GM19328 (cell line): ENCODE results near the gene ABCD3.
"Not testable (repeated sequence)": the region's sequence is repeated elsewhere in the genome, so short reads cannot be mapped to it uniquely, and the experiment has no call there.

Source experiments
- ATAC-seq: cut with Tn5 transposase; IDR thresholded peaks from one replicate; pipeline ENCODE4 v1.9.1; 2021; ENCODE audit warnings: mild to moderate bottlenecking, moderate library complexity; ENCODE audit not compliant: unreplicated experiment

The ABCD3 gene

DNA sequence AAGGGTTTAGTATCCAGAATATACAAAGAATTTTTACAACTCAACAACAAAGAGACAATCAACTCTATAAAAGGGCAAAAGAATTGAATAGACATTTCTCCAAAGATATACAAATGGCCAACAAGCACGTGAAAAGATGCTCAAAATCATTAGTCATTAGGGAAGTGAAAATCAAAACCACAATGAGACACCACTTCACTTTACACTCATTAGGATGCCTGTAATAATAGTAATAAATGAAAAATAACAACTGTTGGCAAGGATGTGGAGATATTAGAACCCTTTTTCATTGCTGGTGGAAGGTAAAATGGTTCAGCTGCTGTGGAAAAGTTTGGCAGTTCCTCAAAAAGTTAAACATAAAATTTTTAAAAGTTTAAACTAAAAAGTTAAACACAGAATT is 7.0 kb upstream of the ABCD3 start:
- ATAC-seq = peak; percentile 78

DNA sequence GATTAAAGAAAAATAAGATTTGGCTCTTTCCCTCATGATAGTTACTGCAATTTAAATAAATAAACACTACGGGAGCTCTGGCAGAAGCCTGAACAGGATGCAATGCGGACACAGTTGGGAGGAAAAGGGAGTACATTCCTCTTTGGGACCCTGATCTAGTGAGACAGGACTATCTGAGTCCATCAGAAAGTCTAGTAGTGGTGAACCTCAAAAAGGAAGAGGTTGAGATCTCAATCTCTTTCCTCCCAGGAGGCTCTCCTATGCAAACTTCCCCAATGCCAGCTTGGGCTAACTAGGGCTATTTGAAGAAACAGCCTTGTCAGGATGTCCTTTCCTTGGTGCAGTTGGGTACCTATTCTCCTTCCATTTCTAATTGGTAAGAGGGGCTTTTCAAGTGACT is 4.9 kb upstream of the ABCD3 start:
- no peak for ATAC-seq

DNA sequence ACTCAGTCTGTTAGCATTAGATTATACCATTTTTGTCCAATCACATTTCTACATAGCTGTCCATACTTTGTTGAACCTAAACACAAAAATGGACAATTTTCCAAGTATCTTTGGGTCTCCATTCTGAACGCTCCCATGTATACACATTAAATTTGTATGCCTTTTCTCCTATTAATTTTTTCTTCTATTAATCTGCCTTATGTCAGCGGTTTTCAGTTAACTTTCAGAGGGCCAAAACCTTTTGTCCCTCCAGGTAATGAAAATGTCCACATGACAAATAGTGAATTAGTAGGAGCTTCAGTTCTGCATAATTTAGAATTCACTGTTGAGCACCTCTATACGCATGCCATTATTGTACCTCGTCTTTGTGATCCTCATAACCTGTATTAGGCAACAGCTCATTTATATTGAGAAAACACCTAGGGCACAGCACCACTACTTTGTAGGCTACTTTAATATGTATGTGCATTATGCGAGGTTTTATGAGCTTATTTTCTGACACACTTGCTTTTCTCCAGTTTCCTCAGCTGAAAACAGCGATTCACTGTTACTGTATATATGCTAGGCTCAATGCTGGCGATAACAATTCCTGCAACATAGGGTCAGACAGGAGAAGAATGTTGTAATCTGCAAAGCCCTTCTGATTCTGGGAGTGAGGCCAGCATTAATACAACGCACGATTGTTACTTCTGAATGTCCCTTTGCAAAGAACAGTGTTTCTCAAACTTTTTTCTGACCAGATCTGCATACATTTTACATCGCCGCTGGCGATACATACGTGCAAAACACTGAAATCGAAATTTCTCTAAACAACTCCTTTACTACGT is 1.1 kb upstream of the ABCD3 start:
- no peak for ATAC-seq

DNA sequence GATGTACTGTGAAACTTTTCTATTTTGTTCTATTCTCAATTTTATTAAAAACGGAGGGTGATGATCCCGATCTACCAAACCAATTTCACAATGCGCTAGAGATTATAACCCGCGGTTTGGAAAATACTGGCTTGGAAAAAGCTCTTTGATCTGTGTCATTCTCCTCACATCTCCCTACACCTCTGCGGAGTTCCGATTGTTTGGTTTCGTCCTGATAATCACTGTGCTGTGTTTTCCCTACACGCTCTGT is 536 bp upstream of the ABCD3 start:
- ATAC-seq = no peak

DNA sequence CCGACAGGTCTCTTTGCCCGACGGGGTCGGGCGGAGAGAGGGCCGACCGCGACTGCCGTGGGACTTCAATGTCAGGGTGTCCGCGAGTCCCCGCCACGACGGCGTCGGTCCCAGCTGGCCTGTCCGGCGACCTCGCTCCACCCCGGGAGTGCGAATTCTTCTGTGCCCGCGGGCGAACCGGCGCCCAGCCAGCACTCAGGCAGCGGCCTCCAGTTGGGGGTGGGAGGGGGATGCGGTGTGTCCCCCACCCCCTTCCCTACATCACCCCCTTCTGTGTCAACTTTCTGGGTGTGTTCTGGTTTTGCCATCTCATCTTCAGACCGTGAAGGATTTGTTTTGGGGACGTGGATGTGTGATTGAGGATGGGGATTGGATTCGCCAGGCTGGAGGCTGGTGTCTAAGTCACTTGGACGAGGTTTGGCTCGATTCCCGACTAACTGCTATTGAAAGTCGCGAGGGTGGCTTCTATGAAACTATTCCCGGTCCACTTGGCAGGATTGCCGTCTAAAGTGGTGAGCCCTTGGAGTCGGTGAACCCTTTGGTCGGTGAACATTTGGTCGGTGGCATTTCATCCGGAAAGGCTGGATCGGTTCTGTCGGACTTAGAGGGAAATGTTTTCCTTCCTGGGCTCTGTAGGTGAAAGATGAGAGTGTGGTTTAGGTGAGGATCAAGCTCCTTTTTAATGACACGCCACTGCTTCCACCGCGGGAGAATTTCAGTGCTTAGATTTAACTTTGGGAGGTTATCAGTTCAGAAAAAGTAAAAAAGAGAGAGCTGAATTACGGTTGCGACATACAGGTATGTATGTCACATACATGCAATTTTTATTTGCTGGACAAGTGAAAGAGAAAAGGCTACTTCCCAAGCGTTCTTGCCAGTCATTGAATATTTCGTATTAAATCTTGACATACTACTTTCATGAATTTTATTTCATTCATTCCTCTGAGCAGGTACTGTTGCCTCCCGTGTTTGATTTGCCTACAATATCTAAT is 771 bp downstream of the ABCD3 start:
- peak; percentile 21 for ATAC-seq

DNA sequence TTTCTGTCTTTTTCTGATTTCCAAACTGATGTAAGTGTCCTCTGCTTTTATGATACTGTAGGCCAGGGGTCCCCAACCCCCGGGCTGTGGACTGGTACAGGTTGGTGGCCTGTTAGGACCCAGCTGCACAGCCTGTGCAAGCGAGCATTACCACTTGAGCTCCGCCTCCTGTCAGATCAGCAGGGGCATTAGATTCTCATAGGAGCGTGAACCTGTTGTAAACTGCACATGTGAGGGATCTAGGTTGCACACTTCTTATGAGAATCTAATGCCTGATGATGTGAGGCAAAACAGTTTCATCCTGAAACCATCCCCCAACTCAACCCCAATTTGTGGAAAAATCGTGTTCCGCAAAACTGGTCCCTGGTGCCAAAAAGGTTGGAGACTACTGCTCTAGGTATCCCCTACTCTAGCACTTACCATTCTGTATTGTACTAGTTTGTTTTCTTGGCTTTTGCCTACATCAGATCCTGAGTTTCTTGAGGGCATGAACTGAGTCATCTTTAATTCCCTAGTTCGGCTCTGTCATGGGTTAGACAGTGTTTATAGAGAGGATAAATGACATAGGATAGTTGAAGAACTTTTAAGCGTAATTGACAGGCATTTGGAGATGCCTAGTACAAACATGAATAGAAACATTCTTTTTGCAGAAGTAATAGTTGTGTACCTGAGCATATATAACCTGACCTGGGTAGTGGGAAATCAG is 4.1 kb downstream of the ABCD3 start:
- no peak for ATAC-seq

DNA sequence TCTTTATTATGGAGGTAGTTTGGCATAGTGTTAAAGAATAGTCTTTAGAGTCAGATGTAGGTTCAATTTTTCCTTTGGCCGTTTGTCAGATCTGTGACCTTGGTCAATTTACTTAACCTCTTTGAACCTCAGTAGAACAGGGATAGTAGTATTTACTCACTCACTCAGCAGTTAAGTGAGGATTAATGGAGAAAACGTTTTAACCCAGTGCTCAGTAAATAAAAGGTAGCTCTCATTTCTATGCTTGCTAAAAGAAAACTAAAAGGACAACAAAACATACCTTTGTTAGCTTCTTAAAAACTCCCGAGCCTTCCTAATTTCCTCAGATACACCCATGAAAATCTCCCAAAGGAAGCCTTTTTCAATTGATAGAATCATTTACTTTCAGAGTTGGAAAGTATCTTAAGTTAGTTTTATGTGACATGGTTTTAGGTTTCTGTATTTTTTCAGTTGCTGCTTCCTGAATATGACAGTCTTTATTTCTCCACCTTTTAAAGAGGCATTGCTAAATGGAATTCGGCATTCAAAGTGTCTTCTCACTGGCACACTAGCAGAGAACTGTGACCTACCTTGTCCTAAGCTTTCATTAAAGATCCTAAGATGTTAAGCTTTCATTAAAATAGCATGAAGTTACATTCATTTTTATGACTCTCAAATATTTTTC is 7.8 kb downstream of the ABCD3 start:
- no peak for ATAC-seq

DNA sequence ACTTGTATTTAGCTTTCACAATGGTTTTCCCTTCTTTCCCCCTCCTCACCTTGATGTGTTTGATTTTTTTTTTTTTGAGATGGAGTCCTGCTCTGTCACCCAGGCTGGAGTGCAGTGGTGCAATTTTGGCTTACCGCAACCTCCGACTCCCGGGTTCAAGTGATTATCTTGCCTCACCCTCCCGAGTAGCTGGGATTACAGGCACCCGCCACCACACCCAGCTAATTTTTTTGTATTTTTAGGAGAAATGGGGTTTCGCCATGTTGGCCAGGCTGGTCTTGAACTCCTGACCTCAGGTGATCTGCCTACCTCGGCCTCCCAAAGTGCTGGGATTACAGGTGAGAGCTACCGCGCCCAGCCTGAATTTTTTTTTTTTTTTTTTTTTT is 8.3 kb downstream of the ABCD3 start:
- ATAC-seq = not testable (repeated sequence)

DNA sequence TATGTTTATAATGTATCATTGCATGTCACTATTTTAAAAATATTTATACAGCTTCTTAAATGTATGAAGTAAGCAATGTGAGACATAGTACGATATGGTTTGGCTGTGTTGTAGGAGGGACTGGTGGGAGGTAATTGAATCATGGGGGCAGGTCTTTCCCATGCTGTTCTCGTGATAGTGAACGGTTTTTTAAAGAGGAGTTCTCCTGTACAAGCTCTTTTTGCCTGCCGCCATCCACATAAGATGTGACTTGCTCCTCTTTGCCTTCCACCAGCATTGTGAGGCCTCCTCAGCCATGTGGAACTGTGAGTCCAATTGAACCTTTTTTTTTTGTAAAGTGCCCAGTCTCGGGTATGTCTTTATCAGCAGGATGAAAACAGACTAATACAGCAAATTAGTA is 10.3 kb downstream of the ABCD3 start:
- no peak for ATAC-seq

DNA sequence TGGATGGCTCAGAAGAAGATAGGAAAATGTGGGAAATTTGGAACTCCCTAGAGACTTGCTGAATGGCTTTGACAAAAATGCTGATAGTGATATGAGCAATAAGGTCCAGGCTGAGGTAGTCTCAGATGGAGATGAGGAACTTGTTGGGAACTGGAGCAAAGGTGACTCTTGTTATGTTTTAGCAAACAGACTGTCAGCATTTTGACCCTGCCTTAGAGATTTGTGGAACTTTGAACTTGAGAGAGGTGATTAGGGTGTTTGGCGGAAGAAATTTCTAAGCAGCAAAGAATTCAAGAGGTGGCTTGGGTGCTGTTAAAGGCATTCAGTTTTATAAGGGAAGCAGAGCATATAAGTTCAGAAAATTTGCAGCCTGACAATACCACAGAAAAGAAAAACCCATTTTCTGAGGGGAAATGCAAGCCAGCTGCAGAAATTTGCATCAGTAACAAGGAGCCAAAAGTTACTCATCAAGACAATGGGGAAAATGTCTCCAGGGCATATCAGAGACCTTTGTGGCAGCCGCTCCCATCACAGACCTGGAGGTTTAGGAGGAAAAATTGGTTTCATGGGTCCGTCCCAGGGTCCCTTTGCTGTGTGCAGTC is 10.8 kb downstream of the ABCD3 start:
- ATAC-seq = not testable (repeated sequence)

DNA sequence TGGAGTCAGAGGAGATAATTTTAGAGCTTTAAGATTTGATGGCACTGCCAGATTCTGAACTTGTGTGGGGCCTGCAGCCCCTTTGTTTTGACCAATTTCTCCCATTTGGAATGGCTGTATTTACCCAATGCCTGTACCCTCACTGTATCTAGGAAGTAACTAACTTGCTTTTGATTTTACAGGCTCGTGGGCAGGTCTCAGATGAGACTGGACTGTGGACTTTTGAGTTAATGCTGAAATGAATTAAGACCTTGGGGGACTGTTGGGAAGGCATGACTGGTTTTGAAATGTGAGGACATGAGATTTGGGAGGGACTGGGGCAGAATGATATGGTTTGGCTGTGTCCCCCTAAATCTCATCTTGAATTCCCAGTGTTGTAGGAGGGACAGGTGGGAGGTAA is 11.9 kb downstream of the ABCD3 start:
- ATAC-seq = not testable (repeated sequence)

DNA sequence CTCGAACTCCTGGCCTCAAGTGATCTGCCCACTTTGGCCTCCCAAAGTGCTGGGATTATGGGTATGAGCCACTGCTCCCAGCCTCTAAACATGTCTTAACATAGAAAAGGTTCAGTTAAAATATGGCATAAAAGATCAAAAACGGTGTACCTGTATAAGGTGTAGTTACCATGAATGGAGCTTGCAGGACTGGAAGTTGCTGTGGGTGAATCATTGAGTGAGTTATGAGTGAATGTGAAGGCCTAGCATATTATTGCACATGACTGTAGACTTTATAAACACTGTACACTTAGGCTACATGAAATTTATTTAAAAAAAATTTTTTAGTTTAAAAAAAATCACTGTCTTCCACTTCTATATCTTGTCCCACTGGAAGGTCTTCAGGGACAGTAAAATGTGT is 15.7 kb downstream of the ABCD3 start:
- ATAC-seq = no peak

DNA sequence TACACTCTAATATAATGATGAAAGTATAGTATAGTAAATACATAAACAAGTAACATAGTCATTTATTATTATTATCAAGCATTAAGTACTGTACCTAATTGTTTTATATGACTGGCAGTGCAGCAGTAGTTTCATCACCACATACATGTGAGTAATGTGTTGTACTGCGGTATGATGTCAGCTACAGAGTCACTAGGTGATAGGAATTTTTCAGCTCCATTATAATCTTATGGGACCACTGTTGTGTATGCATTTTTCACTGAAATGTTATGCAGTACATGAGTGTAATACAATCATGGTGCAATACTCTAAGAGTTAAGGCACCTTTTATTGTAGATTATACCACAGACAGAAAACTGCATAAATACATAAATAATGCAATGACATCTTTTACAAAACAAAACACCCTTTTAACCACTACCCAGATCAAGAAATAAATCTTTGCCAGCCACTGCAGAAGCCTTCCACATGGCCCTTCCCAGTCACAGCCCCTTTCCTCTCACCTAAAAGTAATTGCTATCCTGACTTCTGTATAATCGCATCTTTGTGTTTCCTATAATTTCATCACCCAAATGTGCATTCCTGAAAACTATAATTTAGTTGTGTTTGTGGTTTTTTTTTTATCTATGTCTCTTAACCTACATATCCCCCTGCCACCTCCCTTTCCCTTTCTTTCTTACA is 16.3 kb downstream of the ABCD3 start:
- ATAC-seq = no peak

DNA sequence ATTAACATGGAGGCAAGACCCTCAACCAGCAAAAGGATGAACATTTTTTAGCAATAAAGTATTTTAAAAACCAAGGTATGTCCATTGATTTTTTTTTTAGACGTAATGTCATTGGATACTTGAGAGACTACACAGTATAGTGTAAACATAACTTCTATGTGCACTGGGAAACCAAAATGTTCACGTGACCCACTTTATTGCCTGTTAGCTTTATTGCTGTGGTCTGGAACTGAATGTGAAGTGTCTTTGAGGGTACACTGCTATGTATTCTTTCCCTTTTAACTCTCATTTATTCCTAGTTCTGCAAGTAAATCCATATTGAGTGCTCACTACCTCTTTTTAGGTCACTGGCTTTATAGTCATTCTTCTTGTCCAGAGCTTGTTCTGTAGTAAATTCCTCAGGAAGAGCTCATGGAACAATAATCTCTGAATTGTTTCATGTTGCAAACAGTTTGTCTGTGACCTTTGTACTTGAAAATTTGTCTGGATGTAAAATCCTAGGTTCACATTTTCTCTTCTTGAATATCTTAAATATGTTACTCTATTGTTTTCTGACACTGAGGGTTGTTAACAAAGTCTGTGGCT is 20.6 kb downstream of the ABCD3 start:
- ATAC-seq = no peak

DNA sequence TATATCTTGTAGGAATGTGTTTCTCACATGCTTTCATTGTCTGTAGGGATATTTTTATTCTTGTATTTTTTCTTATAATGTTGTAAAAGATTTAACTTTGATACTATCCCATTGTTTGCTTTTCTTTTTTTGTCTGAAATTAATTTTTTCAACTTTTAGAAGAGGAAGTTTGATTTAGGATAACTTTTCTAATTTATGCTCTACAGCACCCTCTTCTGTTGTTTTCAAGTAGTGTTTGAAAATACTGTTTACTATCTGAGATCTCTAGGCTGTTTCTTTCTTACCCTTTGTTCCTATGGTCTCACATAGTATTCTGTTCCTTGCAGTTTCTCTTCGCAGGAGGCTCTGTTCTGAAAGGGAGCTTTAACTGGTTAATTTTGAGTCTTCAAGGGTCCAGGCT is 21.9 kb downstream of the ABCD3 start:
- ATAC-seq = no peak

DNA sequence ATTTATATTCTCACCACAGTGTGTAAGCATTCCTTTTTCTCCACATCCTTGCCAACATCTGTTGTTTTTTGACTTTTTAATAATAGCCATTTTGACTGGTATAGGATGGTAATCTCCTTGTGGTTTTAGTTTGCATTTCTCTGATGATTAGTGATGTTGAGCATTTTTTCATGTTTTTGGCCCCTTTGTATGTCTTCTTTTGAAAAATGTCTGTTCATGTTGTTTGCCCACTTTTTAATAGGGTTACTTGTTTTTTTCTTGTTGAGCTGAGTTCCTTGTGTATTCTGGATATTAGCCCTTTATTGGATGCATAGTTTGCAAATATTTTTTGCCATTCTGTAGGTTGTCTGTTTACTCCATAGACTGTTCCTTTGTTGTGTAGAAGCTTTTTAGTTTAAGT is 24.9 kb downstream of the ABCD3 start:
- not testable (repeated sequence) for ATAC-seq

DNA sequence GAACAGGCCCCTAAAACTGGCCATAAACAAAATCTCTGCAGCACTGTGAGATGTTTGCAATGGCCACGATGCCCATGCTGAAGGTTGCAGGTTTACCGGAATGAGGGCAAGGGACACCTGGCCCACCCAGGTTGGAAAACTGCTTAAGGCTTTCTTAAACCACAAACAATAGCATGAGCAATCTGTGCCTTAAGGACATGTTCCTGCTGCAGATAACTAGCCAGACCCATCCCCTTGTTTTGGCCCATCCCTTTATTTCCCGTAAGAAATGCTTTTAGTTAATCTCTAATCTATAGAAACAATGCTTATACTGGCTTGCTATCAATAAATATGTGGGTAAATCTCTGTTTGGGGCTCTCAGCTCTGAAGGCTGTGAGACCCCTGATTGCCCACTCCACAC is 26.6 kb downstream of the ABCD3 start:
- ATAC-seq = not testable (repeated sequence)

DNA sequence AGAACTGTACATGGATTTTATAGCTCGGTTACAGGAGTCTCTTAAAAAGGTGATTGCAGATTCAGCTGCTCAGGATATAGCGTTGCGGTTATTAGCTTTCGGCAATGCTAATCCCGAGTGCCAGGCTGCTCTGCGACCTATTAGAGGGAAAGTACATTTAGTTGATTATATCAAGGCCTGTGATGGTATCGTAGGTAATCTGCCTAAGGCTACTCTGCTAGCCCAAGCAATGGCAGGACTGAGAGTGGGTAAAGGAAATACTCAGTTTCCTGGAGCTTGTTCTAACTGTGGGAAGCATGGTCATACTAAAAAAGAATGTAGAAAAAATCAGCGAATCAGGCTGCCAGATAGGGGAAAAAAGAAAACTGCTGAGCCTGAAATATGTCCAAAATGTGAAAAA is 27.5 kb downstream of the ABCD3 start:
- not testable (repeated sequence) for ATAC-seq

DNA sequence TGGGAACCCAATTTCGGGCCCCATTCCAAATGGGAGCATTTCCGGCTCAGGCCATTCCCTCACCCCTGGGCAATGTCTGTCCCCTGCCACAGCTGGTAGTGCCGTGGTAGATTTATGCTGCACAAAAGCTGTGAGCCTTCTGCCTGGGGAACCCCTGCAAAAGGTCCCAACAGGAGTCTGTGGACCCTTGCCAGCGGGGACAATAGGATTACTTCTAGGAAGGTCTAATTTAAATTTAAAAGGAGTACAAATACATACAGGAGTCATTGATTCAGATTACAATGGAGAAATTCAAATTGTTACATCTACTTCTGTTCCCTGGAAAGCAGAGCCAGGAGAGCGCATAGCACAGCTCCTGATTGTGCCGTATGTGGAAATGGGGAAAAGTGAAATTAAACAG is 28.0 kb downstream of the ABCD3 start:
- not testable (repeated sequence) for ATAC-seq

DNA sequence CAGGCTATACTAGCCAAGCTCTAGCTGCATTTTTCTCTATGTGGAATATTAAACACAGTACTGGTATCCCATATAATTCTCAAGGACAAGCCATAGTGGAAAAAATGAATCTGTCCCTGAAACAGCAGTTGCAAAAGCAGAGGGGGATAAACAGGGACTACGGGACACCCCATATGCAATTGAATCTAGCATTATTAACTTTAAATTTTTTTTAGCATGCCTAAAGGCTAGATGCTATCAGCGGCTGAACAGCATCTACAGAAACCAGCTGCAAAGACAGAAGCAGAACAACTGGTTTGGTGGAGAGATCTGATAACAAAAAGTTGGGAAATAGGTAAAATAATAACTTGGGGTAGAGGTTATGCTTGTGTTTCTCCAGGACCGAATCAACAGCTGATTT is 30.6 kb downstream of the ABCD3 start:
- not testable (repeated sequence) for ATAC-seq
